Gastrocnemius medialis (tissue), 4 donors: ENCODE results near the gene CACNA2D1. TPM values are rescaled to one million over a fixed set of nuclear protein-coding genes. Genes with fewer than 3 reads are reported as not detected.

Experiments
- ATAC-seq, 2 donors: fragments of 150-250 bp; one replicate each; pipeline ENCODE4 v1.9.1; 2016
- DNase-seq, 2 donors: peaks; one replicate each; pipeline ENCODE4 v3.0.0-alpha.2; 2019
- H3K27ac ChIP-seq, 4 donors: fragments of 200-600 bp; sonication (generic); 1 replicate in 1 of 4; 2 replicates in 3 of 4; pipeline ENCODE4 v1.5.1; 2016 to 2018; ENCODE audit warnings: mild to moderate bottlenecking in 2 of 4, moderate library complexity in 1 of 4
- H3K27me3 ChIP-seq, 3 donors: fragments of 200-600 bp; sonication (generic) in 2 of 3; 1 replicate in 1 of 3; 2 replicates in 2 of 3; pipeline versions ENCODE4 v1.5.1 to v1.6.0; 2016 to 2019; ENCODE audit warnings: mild to moderate bottlenecking in 1 of 3, moderate library complexity in 1 of 3
- H3K36me3 ChIP-seq, 2 donors: fragments of 200-600 bp; sonication (generic) in 1 of 2; one replicate each; pipeline ENCODE4 v1.5.1; 2017 to 2018
- H3K4me1 ChIP-seq, 2 donors: fragments of 200-600 bp; sonication (generic) in 1 of 2; one replicate each; pipeline ENCODE4 v1.5.1; 2016 to 2017; ENCODE audit warnings: mild to moderate bottlenecking in 2 of 2
- H3K4me3 ChIP-seq, 4 donors: fragments of 200-600 bp; sonication (generic) in 3 of 4; 1 replicate in 1 of 4; 2 replicates in 3 of 4; pipeline ENCODE4 v1.5.1; 2016 to 2019; ENCODE audit warnings: mild to moderate bottlenecking in 2 of 4
- H3K9me3 ChIP-seq, 3 donors: fragments of 200-600 bp; sonication (generic) in 2 of 3; 1 replicate in 1 of 3; 2 replicates in 2 of 3; pipeline ENCODE4 v1.5.1; 2016 to 2019
- CTCF ChIP-seq, 5 experiments: fragments of 450-650 bp in 3 of 5; fragments of 200-600 bp in 2 of 5; sonication (generic) in 2 of 5; IDR thresholded peaks in 4 of 5; conservative IDR thresholded peaks in 1 of 5; 1 replicate in 4 of 5; 2 replicates in 1 of 5; pipeline ENCODE4 v1.5.1; 2016 to 2019; ENCODE audit warnings: antibody characterized with exemption in 5 of 5, mild to moderate bottlenecking in 3 of 5, moderate library complexity in 3 of 5
- POLR2A ChIP-seq, 2 donors: fragments of 450-650 bp; IDR thresholded peaks; one replicate each; pipeline ENCODE4 v1.6.1; 2017; ENCODE audit warnings: antibody characterized with exemption in 2 of 2, mild to moderate bottlenecking in 2 of 2, moderate library complexity in 2 of 2
- in situ Hi-C, 4 donors: fragments of 200-750 bp; cut with MboI; loops; one replicate each; pipeline versions ENCODE4 v1.15.0 to v1.8.0; 2017; ENCODE audit warnings: low sequenced_read_pairs in 4 of 4
- intact Hi-C: fragments of 100-400 bp; cut with DNase I; formaldehyde crosslinking; loops from one replicate; pipeline ENCODE4 v1.15.1; 2023; ENCODE audit warnings: low total_unique reads
- total RNA-seq, 4 donors: library from RNA; depleted of rRNA; stranded (reverse); fragments of >200 nt; gene quantifications; one replicate each; pipeline versions ENCODE4 v1.1.0 to v1.2.3, GENCODE V29; 2016

Gene CACNA2D1
- total RNA-seq, 4 donors from 2014 or later, result 83.9 to 157 (median 120) TPM

- no peak overlapping the region for H3K27ac ChIP-seq
- intact Hi-C loops, result loop anchor here (10.0 kb wide), 2 partner anchors 185 to 555 kb away; no protein-coding TSS in a partner anchor
These were observed 394.1 kb downstream of the CACNA2D1 start for GRCh38 chr7:82049442-82049841.

GRCh38 chr7:82044497-82045080, 399.0 kb downstream of the CACNA2D1 start:
- in situ Hi-C loops (loop anchor here (5.0 to 25.0 kb wide), 5 partner anchors 193 to 530 kb away; no protein-coding TSS in a partner anchor), intact Hi-C loops (loop anchor here (1.0 to 10.0 kb wide), 4 partner anchors 190 to 560 kb away; no protein-coding TSS in a partner anchor)
- Histone ChIP-seq H3K27ac (no peak overlapping the region), H3K27me3 (no peaks in the 10 kb centered on the region), H3K9me3 (no peaks in the 10 kb centered on the region), H3K4me1 (no peaks in the 10 kb centered on the region), H3K36me3 (no peaks in the 10 kb centered on the region), H3K4me3 (no peak overlapping the region)
- peak in 1 of 2 donors; percentile 20 for DNase-seq
- peak; percentile 45 to 70 for ATAC-seq
- TF ChIP-seq POLR2A (IDR thresholded peaks at IDR 0.05) (no peak), CTCF (IDR thresholded peaks at IDR 0.05 in 4 of 5, conservative IDR thresholded peaks at IDR 0.05 in 1 of 5) (peak; percentile 62 to 74 (median 68))

More at GRCh38 chr7:82049442-82049841, 394.1 kb downstream of the CACNA2D1 start:
- Histone ChIP-seq H3K4me3 (no peak overlapping the region), H3K4me1 (no peaks in the 10 kb centered on the region), H3K9me3 (no peaks in the 10 kb centered on the region), H3K36me3 (no peaks in the 10 kb centered on the region), H3K27me3 (no peaks in the 10 kb centered on the region)
- DNase-seq, result no peak
- no peak for ATAC-seq
- in situ Hi-C loops, result loop anchor here in 2 of 4 donors (5.0 to 25.0 kb wide), 3 partner anchors 188 to 525 kb away; no protein-coding TSS in a partner anchor
- TF ChIP-seq POLR2A (IDR thresholded peaks at IDR 0.05), result no peak
- TF ChIP-seq CTCF (IDR thresholded peaks at IDR 0.05 in 4 of 5, conservative IDR thresholded peaks at IDR 0.05 in 1 of 5), result no peak

- in situ Hi-C loops, result loop anchor here (5.0 to 25.0 kb wide), 4 partner anchors 448 to 535 kb away; no protein-coding TSS in a partner anchor
- no peak for DNase-seq
- no peaks in the 10 kb centered on the region for H3K9me3 ChIP-seq
- no peak overlapping the region for H3K4me3 ChIP-seq
- no peak for TF ChIP-seq POLR2A (IDR thresholded peaks at IDR 0.05)
- no peak for TF ChIP-seq CTCF (IDR thresholded peaks at IDR 0.05 in 4 of 5, conservative IDR thresholded peaks at IDR 0.05 in 1 of 5)
- H3K27me3 ChIP-seq, result no peaks in the 10 kb centered on the region
- H3K27ac ChIP-seq, result no peak overlapping the region
- intact Hi-C loops, result loop anchor here (5.0 to 10.0 kb wide), 3 partner anchors 195 to 565 kb away; no protein-coding TSS in a partner anchor
- no peak for ATAC-seq
- no peaks in the 10 kb centered on the region for H3K36me3 ChIP-seq
- no peaks in the 10 kb centered on the region for H3K4me1 ChIP-seq
These were observed 404.0 kb downstream of the CACNA2D1 start for GRCh38 chr7:82039621-82040020.

- intact Hi-C loops (no loop called here), in situ Hi-C loops (loop anchor here in 2 of 4 donors (25.0 kb wide), 1 partner anchor 451 kb away; no protein-coding TSS in a partner anchor)
- H3K27ac ChIP-seq, result no peak overlapping the region
- H3K4me3 ChIP-seq, result no peak overlapping the region
- ATAC-seq (no peak), DNase-seq (no peak)
- no peaks in the 10 kb centered on the region for H3K4me1 ChIP-seq
- no peaks in the 10 kb centered on the region for H3K9me3 ChIP-seq
- H3K27me3 ChIP-seq, result no peaks in the 10 kb centered on the region
- H3K36me3 ChIP-seq, result no peaks in the 10 kb centered on the region
- no peak for TF ChIP-seq CTCF (IDR thresholded peaks at IDR 0.05 in 4 of 5, conservative IDR thresholded peaks at IDR 0.05 in 1 of 5)
- no peak for TF ChIP-seq POLR2A (IDR thresholded peaks at IDR 0.05)
These were observed 407.3 kb downstream of the CACNA2D1 start for GRCh38 chr7:82036146-82036886.
